ENCODE data around the gene VAV1.
"Not testable (repeated sequence)": the region's sequence is repeated elsewhere in the genome, so short reads cannot be mapped to it uniquely, and the experiment has no call there.

The VAV1 gene

DNA sequence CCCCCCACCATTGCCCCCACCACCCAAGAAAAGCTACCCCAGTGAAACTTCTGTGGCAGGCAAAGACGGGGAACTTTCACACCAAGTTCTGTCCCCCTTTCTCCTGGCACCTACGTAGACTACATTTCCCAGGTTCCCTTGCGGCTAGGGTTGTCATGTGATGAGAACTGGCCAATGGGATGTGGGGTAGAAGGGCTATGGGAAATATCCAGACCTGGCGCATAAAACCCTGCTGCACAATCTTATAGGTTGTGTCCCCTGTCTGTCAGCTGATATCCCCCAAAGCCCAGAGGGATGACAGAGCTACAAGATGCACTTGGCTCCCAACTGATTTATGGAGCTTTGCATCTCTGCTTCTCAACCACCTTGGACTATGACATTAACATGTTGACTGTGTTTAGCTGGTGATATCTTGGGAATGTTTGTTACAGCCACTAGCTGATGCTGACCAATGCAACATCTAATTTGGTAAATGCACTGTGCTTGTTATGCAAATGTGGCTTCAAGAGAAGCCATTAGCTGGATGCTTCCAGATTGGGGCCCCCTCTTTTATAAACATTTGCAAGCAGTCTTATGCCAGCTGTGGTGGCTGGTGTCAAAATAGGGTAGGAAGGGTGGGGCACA, 11.3 kb upstream of the VAV1 start:
- no peak for DNase-seq

DNA sequence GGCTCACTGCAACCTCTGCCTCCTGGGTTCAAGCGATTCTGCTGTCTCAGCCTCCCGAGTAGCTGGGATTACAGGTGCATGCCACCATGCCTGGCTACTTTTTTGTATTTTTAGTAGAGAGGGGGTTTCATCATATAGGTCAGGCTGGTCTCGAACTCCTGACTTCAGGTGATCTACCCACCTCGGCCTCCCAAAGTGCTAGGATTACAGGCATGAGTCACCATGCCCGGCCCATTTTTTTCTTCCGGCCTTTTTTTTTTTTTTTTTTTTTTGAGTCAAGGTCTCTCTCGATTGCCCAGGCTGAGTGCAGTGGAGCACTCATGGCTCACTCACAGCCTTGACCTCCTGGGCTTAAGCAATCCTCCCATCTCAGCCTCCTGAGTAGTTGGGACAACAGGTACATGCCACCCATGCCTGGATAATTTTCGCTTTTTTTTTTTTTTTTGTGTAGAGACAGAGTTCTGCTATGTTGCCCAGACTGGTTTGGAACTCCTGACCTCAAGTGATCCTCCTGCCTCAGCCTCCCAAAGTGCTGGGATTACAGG, 10.2 kb upstream of the VAV1 start:
- not testable (repeated sequence) for DNase-seq

DNA sequence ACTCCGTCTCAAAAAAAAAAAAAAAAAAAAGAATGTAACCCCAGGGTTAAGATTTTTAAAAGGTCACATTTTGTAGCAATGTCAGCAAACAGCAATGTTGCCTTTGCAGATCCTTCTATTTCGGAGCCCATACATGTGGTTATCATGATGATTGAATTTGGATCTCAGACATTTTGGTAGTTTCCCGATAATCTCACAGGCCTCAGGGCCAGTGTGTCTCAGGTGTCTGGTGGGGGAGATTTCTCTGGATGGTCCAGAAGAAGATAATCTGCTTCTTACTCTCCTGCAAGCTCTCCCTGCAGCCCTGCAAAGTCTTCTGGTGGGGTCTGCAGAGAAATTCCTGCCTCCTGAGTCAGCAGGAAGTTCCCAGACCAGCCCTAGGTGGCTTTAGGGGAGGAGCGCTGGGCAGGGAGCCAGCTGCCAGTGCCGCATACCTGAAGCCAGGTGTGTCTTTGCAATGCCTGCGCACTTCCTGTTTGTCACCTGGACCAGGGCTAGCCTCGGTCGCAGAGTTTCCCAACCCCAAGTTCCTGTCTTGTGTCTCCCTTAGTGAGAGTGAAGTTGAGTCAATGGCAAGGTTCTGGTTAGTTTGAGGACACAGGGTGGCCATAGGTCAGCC, 6.7 kb upstream of the VAV1 start:
- peak; percentile 51 for DNase-seq

DNA sequence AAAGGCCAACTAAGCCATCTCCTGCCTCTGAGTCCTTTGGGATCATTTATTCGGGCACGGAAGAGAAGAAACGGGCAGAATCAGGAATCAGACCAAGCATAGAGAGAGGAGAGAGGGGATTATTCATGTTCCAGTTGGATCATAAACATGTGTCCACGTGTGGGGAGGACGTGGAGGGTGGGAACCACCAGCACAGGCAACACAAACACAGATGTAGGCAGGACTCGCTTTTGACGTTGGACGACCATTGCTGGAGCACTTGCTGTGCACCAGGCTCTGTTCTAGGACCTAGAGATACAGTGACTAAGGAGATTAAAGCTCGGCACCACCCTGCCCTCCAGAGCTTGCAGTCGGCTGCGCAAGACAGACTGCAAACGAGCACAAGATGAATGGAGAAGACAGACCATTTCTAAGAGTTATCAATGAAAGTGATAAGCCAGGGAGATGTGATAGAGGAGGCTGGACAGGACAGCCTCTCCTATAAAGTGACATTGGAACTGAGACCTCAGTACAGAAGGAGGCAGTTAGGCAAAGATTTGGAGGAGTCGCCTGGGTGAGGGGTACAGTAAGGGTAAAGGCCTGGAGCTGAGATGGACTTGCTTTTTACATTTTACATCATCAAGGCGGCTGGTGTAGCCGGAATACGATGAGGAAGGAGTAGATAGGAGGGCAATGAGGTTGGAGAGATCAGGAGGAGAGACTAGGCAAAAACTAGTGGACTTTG, 6.0 kb upstream of the VAV1 start:
- no peak for DNase-seq

DNA sequence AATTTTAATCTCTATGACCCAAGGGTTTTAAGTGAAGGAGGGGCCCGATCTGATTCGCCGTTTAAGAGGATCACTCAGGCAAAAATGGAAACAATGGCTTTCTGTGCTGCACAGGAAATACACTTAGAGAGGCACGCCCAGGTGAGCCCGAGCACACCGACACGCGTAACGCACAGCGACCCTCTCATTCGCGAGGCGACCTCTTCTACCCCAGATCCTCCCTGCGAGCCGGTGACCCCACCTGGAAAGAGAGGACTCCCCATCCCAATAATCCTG, 5.5 kb upstream of the VAV1 start:
- DNase-seq = no peak

DNA sequence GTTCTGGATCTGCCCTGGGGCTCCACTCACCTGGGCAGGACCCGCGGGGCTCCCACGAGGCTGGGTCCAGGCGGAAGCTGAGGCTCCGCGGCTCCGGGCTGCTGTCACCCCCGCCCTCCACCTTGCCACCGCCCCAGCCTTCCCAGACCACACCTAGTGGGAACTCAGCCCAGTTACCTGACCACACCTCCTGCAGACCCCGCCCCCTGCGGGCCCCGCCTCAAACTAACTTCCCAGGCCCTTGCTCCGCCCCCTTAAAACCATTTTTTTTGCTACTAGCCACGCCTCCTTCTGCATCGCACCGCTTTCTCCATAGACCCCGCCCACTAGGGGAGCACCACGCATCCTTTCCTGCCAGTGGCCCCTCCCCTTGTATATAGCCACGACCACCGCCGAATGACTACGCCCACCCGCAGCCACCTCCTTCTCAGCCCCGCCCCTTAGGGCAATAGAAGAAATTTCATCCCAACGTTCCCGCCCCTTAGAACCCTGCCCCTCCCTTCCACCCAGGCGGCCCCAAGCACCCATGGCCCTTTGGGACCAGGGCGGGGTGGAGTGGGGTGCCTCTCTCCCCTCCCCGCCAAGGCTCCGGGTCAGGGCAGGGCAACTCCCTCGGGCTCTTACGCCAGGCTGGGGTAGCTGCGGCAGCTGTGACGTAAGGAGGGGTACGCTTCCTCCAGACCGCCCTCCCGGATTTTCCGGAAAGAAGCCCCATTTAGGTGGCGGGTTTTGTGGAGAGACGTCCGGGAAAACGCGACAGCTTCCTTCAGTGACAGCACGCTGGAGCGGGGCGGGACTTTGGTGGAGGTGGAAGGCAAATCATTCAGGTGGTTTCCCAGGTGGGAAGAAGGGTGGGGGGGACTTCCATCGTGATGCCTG, 4.9 kb upstream of the VAV1 start, which contains the start of gene SH2D3A:
Gene SH2D3A (minus strand): TSS at position 79 of the 879 bp plus-strand sequence. CDS start 3,687 bp downstream, outside the sequence.
- no peak for DNase-seq

DNA sequence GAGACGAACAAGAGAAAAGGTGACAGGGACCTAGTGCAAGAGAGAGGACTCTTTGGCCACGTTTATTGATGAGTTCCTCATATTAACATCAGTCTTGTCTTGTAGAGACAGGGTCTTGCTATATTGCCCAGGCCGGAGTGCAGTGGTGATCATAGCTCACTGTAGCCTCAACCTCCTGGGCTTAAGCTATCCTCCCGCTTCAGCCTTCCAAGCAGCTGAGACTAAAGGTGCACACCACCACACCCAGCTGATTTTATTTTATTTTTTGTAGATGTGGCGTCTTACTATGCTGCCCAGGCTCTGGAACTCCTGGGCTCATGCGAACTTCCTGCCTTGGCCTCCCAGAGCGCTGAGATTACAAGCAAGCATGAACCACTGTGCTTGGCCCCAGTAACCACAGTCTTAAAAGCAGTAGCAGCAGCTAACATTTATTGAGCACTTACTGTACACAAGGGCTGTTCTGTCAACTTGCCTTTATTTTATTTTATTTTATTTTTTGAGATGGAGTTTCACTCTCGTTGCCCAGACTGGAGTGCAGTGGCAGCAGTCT, 4.2 kb upstream of the VAV1 start:
- no peak for DNase-seq

DNA sequence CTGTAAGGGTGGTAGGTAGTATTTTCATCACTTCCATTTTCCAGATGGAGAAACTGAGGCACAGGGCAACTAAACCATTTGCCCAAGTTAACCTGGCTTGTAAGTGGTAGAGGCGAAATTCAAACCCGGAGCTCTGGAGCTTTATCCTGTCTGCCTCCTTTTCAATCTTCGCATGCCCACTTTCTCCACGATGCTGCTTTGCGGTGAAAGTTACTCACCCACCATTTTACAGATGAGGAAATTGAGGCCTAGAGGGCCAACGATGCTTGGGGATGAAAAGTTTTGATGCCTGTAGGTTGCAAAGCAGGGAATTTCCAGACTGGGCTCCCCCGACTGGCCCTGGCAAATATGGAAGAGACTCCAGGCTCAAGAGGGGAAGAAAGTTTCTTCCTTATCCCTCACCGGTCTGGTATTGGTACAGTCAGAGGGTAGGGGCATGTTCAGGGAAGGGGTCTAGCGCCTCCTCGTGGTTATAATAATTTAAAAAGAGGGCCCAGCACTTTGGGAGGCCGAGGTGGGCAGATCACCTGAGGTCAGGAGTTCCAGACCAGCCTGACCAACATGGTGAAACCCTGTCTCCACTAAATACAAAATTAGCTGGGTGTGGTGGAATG, 3.4 kb upstream of the VAV1 start:
- DNase-seq = no peak

DNA sequence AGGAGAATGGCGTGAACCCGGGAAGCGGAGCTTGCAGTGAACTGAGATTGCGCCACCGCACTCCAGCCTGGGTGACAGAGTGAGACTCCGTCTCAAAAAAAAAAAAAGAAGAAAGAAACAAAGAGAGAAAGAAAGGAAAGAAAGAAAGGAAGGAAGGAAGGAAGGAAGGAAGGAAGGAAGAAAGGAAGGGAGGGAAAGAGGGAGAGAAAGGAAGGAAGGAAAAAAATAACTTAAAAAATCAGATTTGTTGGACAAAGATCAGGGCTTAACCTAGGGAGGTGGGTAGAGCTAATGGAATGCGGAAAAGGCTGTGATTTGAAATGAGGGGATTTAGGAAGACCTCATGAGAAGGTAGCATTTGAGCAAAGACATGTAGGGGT, 870 bp upstream of the VAV1 start:
- not testable (repeated sequence) for DNase-seq

DNA sequence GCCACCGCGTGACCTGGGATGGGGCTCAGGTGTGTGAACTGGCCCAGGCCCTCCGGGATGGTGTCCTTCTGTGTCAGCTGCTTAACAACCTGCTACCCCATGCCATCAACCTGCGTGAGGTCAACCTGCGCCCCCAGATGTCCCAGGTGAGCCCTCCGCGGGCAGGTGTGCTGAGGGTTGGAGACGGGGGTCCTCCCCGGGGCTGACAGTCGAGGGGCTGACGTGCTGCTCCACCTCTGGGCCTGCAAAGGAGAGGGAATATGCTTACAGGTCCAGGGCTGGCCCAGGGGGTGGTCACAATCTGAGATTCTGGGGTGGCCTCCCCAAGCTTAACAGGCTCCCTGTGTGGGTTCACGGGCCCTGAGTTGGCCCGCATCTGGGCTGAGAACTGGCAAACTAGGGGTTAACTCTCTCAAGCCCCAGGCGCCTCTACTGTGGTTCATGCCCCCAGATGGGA, 386 bp downstream of the VAV1 start:
- no peak for DNase-seq

DNA sequence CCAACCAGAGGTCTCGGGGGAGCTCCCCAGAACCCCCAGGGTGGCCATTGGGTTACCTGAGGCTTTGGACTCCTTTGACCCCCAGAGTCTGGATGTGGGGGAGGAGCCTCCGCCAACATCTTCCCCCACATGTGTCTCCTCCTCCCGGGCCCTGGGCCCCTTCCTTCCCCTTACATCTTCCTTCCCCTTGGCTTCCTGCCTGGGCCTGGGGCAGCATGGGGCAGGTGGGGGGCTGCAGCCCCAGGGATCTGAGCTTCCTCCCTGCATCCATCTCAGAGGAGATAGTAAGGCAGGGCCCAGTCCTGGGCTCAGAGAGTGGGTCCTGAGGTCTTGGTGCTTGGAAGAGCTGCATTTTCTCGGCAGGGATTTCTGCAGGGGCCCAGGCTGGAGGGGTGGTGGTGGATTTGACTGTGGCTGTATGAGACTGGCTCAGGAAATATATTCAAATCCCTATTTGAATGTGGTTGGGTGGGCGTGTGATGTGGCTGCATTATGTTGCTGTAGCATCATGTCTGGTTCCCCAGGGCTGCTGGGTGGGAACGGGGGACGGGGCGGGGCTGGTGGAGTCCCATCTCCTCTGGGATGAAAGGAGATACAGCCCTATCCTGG, 919 bp downstream of the VAV1 start:
- DNase-seq = no peak

DNA sequence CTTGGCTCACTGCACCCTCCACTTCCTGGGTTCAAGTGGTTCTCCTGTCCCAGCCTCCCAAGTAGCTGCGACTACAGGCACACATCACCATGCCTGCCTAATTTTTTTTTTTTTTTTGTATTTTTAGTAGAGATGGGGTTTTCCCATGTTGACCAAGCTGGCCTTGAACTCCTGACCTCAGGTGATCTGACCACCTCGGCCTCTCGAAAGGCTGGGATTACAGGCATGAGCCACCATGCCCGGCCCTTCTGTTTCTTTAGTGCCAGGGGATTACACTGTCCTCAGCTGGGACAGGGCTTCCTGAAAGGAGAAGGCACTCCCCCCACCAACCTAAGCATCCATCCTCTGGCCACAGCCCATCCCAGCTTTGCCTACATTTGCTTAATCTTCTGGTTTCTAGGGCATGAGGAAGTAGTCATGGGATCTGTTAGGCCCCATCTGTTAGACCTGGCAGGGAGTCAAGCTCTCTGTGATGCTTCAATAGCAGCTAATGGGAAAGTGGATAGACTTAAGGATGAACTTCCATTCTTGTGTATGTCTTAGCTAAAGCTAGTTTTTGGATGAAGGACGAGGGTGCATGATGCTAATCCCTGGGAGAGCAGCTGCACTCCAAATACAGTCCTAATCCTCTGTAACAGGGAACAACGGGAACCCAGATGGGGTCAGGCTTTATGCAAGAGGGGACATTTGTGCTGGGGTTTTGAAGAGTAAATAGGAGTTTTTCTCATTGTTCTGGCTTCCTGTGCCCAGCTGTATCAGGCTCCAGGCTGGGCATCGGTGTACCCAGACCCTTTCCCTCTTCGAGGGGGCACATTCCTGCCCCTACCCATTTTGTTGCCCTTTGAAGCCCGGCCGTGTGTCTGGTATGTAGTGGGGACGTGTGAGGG, 2.6 kb downstream of the VAV1 start:
- DNase-seq = no peak

DNA sequence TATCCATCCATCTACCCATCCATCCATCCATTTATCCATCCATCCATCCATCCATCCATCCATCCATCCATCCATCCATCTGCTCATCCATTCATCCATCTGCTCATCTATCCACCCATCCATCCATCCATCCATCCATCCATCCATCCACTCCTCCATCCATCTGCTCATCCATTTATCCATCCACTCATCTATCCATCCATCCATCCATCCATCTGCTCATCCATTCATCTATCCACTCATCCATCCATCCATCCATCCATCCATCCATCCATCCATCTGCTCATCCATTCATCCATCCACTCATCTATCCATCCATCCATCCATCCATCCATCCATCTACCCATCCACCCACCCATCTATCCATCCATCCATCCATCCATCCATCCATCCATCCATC, 3.5 kb downstream of the VAV1 start:
- not testable (repeated sequence) for DNase-seq

DNA sequence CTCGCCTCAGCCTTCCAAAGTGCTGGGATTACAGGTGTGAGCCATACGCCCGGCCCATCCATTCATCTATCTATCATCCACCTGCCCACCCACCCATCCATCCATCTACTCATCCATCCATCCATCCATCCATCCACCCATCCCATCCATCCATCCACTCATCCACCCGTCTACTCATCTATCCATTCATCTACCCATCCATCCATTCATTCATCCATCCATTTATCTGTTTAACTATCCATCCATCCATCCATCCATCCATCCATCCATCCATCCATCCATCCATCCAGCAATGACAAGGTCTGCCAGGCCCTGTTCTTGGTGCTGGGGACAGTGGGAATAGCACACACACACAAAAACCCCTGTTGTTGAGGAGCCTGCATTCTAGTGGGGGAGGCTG, 4.5 kb downstream of the VAV1 start:
- no peak for DNase-seq

DNA sequence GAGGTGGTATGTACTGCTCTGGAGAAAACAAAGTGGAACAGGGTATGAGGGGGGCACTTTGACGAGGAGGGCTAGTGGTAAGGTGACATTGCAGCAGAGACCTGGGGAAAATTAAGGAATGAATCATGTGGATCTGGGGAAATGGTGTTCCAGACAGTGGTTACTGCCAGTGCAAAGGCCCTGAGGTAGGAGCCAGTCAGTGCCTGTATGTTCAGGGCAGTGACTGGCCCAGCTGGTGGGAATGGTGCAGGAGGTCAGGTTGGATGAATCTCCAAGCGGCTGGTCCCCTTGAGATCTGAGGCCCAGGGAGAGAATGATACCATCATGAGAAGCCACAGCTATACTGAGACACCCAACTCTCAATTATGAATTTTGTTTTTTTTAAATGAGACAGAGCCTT, 4.9 kb downstream of the VAV1 start:
- DNase-seq = no peak

DNA sequence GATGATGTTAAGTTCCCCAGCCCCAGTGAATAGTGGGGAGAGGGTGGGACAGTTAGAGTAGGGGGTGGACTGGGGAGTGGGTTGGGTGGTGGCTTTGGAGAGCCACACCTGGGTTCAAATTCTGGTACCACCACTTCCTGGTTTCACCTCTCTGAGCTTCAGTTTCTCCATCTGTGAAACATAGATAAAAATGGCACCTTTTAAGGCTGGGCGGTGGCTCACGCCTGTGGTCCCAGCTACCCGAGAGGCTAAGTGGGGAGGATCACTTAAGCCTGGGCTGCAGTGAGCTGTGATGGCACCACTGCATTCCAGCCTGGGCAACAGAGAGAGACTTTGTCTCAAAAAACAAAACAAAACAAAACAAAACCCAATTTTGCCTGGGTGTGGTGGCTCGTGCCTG, 5.9 kb downstream of the VAV1 start:
- DNase-seq = no peak

DNA sequence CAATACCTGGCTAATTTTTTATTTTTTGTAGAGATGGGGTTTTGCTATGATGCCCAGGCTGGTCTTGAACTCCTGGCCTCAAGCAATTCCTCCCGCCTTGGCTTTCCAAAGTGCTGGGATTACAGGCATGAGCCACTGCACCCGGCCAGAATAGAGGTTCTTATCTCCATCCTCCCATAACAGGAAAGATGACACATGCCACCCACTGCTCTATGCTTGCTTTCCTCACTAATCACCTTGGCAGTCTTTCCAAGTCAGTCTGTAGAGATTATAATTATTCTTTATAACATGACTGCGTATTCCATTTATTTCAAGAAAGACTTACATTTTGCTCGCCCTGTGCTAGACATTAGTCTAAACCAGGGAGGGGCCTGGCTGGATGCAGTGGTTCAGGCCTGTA, 6.7 kb downstream of the VAV1 start:
- DNase-seq = no peak

DNA sequence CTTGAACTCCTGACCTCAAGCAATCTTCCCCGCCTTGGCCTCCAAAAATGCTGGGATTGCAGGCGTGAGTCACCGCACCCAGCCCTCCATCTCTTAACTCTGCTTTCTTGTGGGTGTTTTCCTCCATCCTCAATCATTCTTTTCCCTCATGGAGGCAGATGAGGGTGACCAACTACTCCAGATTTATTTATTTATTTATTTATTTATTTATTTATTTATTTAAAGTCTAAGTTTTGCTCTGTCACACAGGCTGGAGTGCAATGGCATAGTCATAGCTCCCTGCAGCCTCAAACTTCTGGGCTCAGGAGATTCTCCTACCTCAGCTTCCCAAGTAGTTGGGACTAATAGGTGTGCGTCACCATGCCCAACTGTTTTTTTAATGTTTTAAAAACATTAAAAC, 14.9 kb downstream of the VAV1 start:
- DNase-seq = no peak

DNA sequence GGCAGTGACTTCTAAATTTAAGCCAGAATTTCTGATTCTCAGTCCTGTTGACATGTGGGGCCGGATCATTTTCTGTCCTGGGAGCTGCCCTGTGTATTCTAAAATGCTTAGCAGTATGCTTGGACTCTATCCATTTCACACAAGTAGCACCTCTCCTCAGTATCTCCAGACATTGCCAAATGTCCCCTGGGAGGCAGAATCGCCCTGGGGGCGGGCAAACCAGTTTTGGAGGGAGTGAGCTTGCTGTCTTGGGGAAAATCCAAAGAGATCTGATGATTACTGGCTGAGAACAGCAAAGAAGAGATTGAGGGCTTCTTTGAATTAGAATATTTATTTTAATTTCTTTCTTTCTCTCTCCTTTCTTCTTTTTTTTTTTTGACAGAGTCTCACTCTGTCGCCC, 16.4 kb downstream of the VAV1 start:
- DNase-seq = no peak

DNA sequence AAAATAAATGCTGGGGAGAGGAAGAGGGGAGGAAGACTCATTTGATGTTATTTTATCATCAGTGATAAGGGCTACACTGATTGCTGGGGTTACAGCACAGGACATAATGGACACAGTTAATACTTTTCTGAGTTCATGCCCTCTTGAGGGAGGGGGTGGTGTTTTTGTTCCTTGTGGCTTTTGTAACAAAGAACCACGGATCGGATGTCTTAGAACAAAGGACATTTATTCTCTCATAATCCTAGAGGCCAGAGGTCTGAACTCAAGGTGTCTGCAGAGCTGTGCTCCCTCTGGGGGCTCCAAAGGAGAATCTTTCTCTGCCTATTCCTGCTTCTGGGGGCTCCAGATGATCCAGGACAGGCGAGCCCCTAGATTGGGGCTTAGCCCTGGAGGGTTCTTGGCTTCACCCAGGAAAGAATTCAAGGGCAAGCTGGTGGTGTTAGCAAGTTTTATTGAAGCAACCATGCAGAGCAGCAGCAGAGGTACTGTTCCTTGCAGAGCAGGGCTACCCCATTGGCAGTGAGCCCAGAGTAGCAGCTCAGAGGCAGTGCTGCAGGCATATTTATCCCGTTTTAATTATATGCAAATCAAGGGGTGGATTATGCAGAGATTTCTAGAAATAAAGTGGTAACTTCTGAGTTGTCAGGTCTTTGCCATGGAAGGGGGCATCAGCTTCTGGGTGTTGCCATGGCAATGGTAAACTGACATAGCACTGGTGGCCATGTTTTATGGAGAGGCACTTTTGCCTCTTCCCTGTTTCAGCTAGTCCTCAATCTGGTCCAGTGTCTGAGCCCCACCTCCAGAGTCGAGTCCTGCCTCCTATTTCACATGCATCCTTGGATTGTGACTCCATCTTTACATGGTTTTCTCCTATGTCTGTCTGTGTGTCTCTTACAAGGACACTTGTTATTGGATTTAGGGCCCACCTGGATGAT, 18.0 kb downstream of the VAV1 start:
- DNase-seq = no peak

All from NCI-H510A treated with DMSO at 0.1 percent for 48 hours (cell line).